Medulla oblongata (tissue), 1 donor: Measurements from ENCODE around the gene ATF5.

Source experiments
- DNase-seq: peaks from one replicate; pipeline ENCODE4 v3.0.0-alpha.2; 2015; ENCODE audit errors: extremely low spot score

The ATF5 gene, protein sequence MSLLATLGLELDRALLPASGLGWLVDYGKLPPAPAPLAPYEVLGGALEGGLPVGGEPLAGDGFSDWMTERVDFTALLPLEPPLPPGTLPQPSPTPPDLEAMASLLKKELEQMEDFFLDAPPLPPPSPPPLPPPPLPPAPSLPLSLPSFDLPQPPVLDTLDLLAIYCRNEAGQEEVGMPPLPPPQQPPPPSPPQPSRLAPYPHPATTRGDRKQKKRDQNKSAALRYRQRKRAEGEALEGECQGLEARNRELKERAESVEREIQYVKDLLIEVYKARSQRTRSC

DNA sequence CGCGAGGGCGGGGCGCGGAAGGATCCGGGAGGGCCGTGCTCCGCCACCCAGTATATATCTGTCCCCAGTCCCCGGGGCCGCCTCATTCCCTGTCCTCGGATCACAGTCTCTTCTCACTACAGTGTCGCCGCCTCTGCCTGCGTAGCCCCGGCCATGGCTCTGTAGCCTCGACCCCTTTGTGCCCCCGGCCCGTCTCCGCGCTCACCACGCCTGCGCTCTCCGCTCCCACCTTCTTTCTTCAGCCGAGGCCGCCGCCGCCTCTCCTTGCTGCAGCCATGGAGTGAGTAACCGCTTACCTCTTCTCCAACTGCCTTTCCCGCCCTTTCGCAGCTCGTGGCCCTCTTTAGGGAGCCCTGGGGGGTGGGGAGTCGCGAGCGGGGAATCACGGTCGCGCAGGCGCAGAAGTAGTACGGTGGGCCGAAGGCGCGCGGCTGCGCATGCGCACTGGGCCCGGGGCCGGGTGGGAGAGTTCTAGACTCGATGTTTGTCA is at the start of gene ATF5, which contains the start of gene NUP62:
TSS of gene ATF5 (plus strand) at position 85 of the 490 bp plus-strand sequence. CDS start 1,646 bp downstream, outside the sequence.
TSS of gene NUP62 (minus strand) at position 384 of the 490 bp plus-strand sequence. CDS start 19,697 bp downstream, outside the sequence.
- DNase-seq = peak; percentile 87

DNA sequence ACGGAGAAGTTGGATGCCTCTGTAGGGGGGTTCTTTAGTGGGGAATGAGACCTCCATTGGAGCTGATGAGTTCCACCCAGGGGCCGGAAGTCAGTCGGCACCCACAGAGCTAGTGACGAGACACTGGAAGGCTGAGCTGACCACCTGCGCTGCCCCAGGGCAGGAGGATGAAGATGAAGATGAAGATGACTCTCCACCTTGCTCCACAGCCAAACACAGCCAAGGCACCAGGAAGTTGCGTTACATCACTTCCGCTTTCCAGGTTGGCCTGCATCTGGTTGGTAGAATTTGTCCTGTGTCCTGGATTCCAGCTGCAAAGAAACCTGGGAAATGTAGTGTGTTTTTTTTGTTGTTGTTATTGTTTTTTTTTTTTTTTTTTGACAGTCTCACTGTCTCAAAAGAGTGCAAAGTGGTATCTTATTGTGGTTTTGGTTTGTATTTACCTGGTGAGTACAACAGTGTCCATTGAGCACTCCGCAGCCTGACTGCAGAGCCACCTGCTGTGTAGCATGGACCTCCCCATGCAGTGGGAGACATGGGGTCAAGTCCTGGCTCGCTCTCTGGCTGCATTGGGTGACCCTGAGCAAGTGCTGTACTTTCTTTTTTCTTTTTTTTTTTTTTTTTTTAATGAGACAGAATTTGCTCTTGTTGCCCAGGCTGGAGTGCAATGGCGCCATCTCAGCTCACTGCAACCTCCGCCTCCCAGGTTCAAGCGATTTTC is 49.6 kb upstream of the ATF5 start:
- no peak for DNase-seq

DNA sequence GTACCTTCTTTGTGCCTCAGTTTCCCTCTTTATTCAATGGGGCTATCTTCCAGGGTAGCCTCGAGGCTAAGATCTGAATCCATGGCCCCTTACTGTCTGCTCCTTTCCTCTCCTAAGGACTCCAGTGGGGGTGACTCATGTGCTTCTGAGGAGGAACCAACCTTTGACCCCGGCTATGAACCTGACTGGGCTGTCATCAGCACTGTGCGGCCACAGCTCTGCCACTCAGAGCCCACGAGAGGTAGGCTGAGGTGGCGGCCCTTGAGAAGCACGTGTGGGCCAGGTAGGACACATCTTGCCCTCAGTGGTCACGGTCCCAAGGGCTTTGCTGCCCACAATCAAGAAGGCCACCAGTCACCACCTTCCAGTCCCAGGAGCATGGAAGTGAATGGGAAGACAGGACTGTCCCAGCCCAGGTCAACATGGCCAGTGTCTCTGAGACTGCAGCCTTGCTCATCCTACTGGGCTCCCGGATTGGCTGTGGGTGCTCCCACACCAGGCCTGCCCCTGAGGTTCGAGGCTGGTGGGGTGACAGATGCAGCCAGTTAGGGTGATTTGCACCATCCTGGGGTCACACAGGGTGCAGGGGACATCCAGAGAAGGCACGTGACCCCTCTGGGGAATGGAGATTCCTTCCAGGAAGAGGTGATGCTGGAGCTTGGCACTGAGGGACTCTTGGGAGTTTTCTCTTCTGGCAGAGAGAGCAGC is 48.7 kb upstream of the ATF5 start:
- no peak for DNase-seq

DNA sequence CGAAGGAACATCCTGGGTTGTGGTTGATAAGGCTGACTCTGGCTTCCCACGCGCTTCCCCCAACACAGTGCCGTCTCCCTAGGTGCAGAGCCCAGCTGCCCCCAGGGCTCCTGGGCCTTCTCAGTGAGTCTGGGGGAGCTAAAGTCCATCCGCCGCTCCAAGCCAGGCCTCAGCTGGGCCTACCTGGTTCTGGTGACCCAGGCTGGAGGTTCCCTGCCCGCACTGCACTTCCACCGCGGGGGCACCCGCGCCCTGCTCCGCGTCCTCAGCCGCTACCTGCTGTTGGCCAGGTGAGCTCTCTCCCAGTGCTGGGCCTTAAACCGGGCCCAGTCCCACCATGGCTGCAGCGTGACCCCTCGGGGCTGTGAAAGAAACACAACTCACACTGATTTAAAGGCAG is 47.8 kb upstream of the ATF5 start:
- no peak for DNase-seq

DNA sequence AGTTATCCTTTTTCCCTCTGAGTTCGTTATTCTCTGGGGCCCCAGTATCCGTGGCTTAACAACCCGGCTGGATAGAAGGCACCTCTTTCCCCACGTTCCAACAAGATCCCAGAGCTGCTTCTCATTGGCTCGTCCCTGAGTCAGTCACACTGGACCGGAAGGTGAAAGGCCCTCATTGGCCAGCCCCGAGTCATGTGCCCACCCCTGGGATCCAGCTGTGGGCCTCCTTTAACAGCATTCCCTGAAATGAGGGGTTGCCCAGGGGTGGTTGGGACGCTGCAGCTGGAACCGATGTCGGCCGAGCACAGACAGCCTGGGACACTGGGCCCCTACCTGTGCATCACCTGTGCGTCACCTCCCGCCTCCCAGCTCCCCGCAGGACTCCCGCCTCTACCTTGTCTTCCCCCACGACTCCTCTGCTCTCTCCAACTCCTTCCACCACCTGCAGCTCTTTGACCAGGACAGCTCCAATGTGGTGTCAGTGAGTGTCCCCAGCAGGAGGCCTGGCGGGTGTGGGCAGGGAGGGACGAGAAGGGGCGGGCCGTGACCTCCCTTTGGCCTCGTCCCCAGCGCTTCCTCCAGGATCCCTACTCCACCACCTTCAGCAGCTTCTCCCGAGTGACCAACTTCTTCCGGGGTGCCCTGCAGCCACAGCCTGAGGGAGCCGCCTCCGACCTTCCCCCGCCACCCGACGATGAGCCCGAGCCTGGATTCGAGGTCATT is 47.2 kb upstream of the ATF5 start:
- no peak for DNase-seq

DNA sequence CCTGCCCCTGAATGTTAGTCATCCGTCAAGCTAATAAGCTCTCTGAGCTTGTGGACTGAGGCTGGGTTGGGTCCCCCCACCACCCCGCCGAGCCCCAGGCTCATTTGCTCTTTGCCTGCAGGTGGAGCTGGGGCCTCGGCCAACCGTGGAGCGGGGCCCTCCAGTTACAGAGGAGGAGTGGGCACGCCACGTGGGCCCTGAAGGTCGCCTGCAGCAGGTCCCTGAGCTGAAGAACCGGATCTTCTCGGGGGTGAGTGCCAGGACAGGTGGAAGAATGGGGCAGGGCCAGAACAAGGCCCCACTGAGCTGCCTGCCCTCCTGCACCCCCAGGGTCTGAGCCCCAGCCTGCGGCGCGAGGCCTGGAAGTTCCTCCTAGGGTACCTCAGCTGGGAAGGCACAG is 46.4 kb upstream of the ATF5 start:
- DNase-seq = no peak

DNA sequence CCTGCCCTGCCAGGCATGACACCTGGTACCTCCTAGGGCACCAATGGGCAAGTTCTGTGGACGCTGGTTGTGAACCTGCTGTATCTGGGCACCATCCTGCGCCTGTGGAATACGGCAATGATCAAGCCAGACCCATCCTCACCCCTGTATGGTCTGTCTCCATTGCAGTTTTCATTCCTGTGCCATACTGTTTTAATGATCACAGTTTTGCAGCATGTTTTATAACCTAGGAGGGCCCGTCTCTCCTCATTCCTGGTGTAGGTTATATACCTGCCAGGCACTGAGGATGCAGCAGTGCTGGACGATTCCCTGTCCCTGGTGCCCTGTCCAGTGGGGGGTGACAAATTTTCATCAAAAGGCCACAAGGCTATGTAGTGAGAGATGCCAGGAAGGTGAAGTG is 45.9 kb upstream of the ATF5 start:
- no peak for DNase-seq

DNA sequence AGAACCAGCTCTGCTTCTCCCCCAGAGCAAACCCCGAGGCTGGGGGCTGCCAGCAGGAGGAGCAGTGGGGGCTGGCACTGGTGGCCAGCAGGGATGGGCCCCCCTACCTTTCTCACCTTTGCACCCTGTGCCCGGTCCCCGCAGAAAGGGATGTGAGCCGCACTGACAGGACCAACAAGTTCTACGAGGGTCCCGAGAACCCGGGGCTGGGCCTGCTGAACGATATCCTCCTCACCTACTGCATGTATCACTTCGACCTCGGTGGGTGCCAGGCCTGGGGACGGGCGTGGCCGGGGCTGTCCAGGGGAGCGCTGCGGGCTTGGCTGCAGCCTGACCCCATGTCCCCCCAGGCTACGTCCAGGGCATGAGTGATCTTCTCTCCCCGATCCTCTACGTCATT is 44.9 kb upstream of the ATF5 start:
- no peak for DNase-seq

DNA sequence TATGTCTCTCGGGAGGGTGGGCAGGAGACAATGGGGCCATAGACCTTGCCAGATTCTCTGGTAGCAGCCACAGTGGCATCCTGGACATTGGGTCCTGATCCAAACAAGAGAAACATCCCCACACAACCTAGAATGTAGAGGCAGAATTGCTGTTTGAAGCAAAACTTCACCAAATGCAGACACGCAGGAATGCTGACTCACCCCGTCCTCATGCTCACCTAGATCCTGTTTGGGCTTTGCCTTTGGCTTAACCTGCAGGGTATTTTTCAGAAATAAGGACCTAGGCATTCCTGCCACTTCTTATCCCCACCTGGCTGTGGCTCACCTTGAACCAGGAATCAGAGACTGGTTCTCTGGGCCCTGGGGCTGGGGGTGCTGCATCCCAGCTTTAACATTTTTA is 44.2 kb upstream of the ATF5 start:
- DNase-seq = no peak

DNA sequence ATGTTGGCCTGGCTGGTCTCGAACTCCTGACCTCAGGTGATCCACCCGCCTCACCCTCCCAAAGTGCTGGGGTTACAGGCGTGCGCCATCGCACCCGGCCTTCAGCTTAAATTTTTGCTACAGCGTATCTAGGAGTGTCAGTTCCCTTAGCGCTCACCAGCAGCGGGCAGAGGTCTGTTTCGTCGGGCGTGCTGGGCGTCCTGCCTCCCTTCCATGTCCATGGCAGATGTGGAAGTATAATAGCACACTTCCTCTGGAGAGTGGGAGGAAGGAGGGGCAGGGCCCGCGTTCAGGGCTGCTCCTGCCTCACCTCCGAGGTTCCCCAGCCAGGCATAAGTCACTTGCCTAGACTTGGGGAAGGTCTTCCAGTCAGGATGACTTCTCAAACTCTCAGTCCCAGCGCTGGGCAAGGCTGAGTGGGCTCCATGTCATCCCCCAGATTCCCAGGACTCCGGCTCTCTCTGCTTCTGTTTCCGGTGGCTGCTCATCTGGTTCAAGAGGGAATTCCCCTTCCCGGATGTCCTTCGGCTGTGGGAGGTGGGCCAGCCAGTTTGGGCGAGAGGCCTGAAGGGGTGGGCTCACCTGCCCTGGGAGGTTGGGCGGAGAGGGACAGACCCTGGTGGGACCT is 41.9 kb upstream of the ATF5 start:
- DNase-seq = no peak

DNA sequence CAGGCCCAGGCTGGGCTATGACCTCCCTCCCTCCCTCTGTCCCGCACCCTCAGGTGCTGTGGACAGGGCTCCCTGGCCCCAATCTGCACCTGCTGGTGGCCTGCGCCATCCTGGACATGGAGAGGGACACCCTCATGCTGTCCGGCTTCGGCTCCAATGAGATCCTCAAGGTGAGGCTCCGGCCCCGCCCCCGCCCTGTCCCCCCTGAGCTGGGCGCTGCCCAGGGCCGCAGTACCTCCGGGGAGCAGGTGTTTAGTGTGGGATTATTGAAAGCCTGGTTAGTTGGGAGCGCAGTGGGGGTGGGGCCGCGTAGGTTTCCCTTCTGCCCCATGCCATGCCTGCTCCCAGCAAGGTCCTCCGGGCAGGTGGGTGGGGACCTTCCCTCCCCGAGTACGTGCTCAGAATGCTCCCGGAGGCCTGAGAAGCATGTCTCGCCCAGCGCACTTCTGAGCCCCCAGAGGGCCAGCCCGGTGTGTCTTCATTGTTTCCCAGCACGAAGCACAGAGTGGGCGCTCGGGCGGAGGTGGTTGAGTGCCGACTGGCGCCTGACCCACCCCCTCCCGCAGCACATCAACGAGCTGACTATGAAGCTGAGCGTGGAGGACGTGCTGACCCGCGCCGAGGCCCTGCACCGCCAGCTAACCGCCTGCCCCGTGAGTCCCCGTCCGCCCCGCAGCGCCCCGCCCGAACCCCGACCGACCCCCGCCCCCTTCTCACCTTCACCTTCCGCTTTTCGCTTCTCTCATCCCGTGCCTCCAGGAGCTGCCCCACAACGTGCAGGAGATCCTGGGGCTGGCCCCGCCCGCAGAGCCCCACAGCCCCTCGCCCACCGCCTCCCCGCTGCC is 41.1 kb upstream of the ATF5 start:
- no peak for DNase-seq

DNA sequence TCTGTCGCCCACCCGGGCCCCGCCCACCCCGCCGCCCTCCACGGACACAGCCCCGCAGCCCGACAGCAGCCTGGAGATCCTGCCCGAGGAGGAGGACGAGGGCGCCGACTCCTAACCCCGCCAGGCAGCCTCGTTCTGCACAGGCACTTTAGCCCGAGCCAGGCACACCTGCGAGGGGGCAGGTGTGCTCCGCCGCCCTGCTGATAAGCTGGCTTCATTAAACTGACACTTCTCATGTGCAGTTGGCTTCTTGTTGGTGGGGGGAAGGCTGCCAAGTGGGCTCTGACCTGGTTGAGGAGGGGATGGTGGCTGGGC is 40.5 kb upstream of the ATF5 start:
- no peak for DNase-seq

DNA sequence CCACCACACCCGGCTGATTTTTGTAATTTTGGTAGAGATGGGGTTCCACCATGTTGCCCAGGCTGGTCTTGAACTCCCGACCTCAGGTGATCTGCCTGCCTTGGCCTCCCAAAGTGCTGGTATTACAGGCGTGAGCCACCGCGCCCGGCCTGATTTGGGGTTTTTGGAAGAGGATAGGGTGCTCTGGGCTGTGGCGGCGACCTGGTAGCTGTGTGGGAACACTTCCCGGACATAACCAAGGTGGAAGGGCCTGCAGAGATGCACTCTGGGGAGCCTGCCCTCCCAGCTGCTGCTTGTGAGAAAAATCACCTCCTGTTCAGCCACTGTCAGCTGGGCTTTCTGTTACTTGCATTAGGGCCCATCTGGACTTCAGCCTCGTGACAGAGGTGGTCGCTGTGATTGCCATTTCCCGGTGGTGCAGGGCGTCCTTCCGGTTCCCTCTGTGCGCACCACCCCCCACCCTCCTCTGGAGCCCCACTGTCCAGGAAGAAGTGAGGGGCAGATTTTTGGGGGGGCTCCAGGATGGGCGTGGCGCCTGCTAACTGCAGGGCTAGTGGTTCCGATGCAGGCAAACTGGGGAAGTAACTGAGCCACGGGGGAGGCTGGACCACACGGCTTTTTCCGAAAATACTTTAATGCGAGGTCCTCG is 39.8 kb upstream of the ATF5 start:
- DNase-seq = no peak

DNA sequence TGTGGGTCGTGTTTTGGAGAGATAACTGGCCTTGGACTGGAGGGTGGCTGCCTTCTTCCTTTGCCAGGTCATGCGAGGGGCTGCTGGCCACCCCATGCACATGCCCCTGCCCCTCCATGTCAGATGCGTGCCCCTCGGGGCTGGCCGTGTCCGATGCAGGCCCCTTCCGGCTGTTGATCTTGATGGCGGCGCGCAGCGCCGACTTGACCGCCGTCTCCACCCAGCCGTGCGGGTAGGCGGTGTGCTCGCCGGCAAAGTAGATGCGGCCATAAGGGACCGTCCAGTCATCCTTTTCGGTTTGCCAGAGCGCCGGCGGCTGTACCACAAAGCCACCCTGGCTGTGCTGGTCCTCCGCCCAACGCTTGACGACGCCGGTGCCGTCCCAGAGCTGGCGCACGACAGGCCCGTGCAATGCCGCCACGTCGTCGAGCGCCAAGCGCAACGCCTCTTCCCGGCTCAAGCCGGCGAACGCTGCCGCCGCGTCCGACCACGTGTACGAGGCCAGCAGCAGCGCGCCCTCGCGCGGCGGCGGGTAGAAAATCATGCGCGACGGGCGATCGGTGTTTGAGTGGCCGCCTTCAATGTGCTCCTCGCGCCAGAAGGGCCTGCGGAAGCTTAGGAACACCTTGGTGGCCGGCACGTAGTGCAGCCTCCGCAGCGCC is 39.2 kb upstream of the ATF5 start:
- DNase-seq = peak; percentile 66

DNA sequence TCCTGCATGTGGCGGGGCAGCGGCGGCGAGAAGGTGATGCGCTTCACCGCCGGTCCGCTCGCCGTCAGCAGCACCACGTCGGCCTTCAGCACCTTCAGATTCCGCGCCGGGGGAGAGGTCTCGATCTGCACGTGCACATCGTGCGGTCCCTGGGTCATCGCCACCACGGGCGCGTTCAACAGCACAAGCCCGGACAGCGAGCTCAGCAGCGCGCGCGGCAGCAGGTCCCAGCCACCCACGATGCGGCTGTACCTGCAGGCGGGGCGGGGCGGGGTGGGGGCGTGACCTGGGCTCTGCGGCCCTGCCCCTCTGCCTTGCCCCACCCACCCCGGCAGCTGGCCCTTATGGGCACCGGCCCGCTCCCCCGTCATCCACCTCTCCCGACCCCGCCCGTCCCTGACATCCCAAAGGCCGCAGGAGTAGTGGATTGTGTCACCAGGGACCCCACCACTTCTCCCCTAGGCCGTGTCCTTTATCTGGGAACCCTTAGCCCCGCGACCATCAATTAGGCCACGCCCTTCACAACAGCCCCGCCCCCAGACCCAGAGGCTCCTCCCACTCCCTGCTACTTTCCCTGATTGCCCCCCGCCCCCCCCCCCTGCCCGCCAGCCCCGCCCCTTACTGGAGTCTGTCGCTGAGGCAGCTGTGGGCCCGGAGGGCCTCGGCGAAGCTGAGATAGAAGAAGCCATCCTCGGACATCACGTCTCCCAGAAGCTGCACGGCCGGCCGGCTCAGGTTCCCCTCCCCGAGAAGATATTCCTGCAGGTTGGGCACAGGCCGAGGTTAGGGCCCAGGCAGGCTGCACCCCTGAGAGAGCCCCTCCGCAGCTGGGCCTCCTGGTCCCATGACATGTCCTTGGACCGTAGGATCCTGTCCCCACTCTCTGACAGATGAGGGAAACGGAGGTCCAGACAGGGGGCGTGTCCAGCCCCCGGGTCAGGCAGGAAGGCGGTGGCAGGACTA is 38.4 kb upstream of the ATF5 start:
- DNase-seq = no peak

DNA sequence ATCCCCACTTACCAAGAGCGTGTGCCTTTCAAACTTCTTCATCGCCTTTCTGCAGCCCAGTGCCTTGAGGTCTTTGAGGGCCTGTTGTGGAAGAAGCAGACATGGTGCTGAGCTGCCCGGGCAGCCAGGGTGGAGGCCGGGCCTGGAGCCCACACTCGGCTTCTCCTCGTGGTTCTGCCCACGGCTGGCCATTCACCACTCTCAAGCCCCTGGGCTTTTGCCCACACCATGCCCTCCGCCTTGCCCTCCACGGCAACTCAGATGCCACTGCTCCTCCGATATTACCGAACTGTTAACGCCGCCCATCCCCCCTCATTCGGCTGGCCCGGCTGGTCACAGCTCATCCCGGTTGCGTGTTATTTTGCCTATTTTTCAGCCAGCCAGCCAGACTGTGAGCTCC is 37.6 kb upstream of the ATF5 start:
- no peak for DNase-seq

DNA sequence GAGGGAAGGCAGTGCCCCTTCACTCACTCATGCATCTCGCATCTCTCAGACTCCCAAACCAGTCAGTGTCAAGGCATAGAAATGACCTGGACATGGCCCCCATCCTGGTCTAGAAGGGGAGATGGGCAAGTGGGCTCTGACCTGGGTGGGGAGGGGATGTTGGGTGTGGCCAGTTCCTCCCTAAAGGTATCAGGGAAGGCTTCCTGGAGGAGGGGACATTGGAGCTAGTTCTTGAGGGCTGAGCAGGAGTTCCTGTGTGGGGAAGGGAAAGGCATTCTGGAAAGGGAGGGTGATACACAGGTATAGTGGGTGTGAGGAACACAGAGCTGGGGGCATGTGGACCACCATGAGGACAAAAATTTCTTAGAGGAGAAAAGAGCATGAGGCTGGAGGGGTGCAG is 36.3 kb upstream of the ATF5 start:
- DNase-seq = no peak

DNA sequence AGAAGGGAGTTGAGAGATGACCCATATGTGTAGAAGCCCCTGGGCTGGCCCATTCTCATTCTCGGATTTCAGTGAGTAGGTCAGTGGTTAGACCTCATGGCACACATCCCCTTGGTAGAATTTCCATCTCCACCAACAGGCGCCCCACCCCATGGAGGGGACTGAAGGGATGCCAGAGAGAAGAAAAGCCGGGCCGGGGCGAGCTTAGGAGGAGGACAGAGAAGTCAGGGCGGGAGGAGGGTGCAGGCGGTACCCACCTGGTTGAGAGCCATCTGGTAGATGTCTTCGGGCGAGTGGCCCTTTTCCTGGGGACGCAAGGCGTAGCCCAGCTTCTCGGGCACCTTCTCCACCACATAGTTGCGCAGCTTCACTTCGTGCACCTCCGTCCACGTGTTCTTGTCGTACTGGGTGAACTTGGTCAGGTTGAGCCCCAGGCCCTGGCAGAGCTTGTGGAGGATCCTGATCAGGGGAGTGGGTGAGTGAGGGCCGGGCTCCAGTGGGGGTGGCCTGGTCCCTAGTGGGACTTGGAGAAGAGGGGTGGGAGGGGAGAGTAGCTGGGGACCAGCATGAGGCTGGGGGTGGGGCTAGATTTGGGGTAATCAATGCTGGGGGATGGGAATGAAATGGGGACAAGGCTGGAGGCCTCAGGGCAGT is 34.9 kb upstream of the ATF5 start:
- no peak for DNase-seq
